Measurements from ENCODE around the gene TTC39A.

Gene TTC39A

GRCh38 chr1:51299185-51299885, 31.0 kb downstream of the TTC39A start:
- 0 out of 2 replicates have a peak, but pooled peaks cover 2% of the 10 kb centered on the region for H3K9me3 ChIP-seq (ENCODE audit: low read length)

GRCh38 chr1:51298322-51298705, 32.0 kb downstream of the TTC39A start:
- Histone ChIP-seq H3K9me3 (ENCODE audit: low read length) (0 out of 2 replicates have a peak, but pooled peaks cover 2% of the 10 kb centered on the region), H3K4me2 (ENCODE audit: low read length) (no peak overlapping the region), H3K9me2 (ENCODE audit: low read depth, low read length) (no peaks in the 10 kb centered on the region), H3K4me1 (ENCODE audit: insufficient read depth, low read length, severe bottlenecking) (peaks cover 7% of the 10 kb centered on the region), H3K9ac (ENCODE audit: low read length) (no peak overlapping the region), H2AFZ (ENCODE audit: low read length) (no peak overlapping the region), H4K20me1 (ENCODE audit: insufficient read depth, low read length) (no peaks in the 10 kb centered on the region), H3K27ac (ENCODE audit: low read depth, low read length, poor library complexity, severe bottlenecking) (no peak overlapping the region), H3K4me3 (ENCODE audit: low read depth, low read length, poor library complexity, severe bottlenecking) (no peak overlapping the region), H3F3A (ENCODE audit: insufficient read depth, low read length) (no peaks in the 10 kb centered on the region), H3K27me3 (ENCODE audit: insufficient read depth, low read length) (no peaks in the 10 kb centered on the region; the same call in 1 of the 2 replicates), H3K36me3 (ENCODE audit: insufficient read depth, low read length) (no peaks in the 10 kb centered on the region), H3K79me2 (ENCODE audit: insufficient read depth, low read length) (no peaks in the 10 kb centered on the region)
- TF ChIP-seq EZH2 (IDR thresholded peaks at IDR 0.05; ENCODE audit: borderline replicate concordance, low read length) (no peak), CTCF (IDR thresholded peaks at IDR 0.05; ENCODE audit: low read length) (no peak)

More at GRCh38 chr1:51299185-51299885, 31.0 kb downstream of the TTC39A start:
- H3K27ac ChIP-seq (ENCODE audit: low read depth, low read length, poor library complexity, severe bottlenecking): no peak overlapping the region
- peaks cover 7% of the 10 kb centered on the region for H3K4me1 ChIP-seq (ENCODE audit: insufficient read depth, low read length, severe bottlenecking)
- H3K4me3 ChIP-seq (ENCODE audit: low read depth, low read length, poor library complexity, severe bottlenecking): no peak overlapping the region
- H3K4me2 ChIP-seq (ENCODE audit: low read length): no peak overlapping the region
- H3K27me3 ChIP-seq (ENCODE audit: insufficient read depth, low read length): no peaks in the 10 kb centered on the region; the same call in 1 of the 2 replicates
- no peak overlapping the region for H3K9ac ChIP-seq (ENCODE audit: low read length)
- no peak overlapping the region for H2AFZ ChIP-seq (ENCODE audit: low read length)
- TF ChIP-seq CTCF (IDR thresholded peaks at IDR 0.05; ENCODE audit: low read length) (no peak), EZH2 (IDR thresholded peaks at IDR 0.05; ENCODE audit: borderline replicate concordance, low read length) (no peak)
- H4K20me1 ChIP-seq (ENCODE audit: insufficient read depth, low read length): no peaks in the 10 kb centered on the region
- H3K9me2 ChIP-seq (ENCODE audit: low read depth, low read length): no peaks in the 10 kb centered on the region
- H3K79me2 ChIP-seq (ENCODE audit: insufficient read depth, low read length): no peaks in the 10 kb centered on the region
- H3F3A ChIP-seq (ENCODE audit: insufficient read depth, low read length): no peaks in the 10 kb centered on the region
- no peaks in the 10 kb centered on the region for H3K36me3 ChIP-seq (ENCODE audit: insufficient read depth, low read length)

- H3K9me3 ChIP-seq (ENCODE audit: low read length): 0 out of 2 replicates have a peak, but pooled peaks cover 2% of the 10 kb centered on the region
- H2AFZ ChIP-seq (ENCODE audit: low read length): no peak overlapping the region
- peaks cover 7% of the 10 kb centered on the region for H3K4me1 ChIP-seq (ENCODE audit: insufficient read depth, low read length, severe bottlenecking)
- no peak for TF ChIP-seq CTCF (IDR thresholded peaks at IDR 0.05; ENCODE audit: low read length)
- no peak for TF ChIP-seq EZH2 (IDR thresholded peaks at IDR 0.05; ENCODE audit: borderline replicate concordance, low read length)
- no peaks in the 10 kb centered on the region for H3K9me2 ChIP-seq (ENCODE audit: low read depth, low read length)
- peak overlapping the region; percentile 57; the same call in 1 of the 2 replicates for H3K9ac ChIP-seq (ENCODE audit: low read length)
- no peaks in the 10 kb centered on the region for H3K36me3 ChIP-seq (ENCODE audit: insufficient read depth, low read length)
- no peaks in the 10 kb centered on the region for H3F3A ChIP-seq (ENCODE audit: insufficient read depth, low read length)
- H3K79me2 ChIP-seq (ENCODE audit: insufficient read depth, low read length): no peaks in the 10 kb centered on the region
- no peak overlapping the region for H3K27ac ChIP-seq (ENCODE audit: low read depth, low read length, poor library complexity, severe bottlenecking)
- H4K20me1 ChIP-seq (ENCODE audit: insufficient read depth, low read length): no peaks in the 10 kb centered on the region
- peak overlapping the region; percentile 84 for H3K4me2 ChIP-seq (ENCODE audit: low read length)
- no peaks in the 10 kb centered on the region; the same call in 1 of the 2 replicates for H3K27me3 ChIP-seq (ENCODE audit: insufficient read depth, low read length)
- peak overlapping the region; percentile 58 for H3K4me3 ChIP-seq (ENCODE audit: low read depth, low read length, poor library complexity, severe bottlenecking)
Observed at GRCh38 chr1:51297401-51298321, 32.7 kb downstream of the TTC39A start.
